NOMO-1 treated with DMSO at 0.1 percent for 48 hours (cell line): Measurements from ENCODE around the gene PRAC1.

ENCODE experiments used
- DNase-seq: peaks from one replicate; lab custom pipeline; 2025; ENCODE audit not compliant: unreplicated experiment; lab: John Stamatoyannopoulos, UW

Gene PRAC1

DNA sequence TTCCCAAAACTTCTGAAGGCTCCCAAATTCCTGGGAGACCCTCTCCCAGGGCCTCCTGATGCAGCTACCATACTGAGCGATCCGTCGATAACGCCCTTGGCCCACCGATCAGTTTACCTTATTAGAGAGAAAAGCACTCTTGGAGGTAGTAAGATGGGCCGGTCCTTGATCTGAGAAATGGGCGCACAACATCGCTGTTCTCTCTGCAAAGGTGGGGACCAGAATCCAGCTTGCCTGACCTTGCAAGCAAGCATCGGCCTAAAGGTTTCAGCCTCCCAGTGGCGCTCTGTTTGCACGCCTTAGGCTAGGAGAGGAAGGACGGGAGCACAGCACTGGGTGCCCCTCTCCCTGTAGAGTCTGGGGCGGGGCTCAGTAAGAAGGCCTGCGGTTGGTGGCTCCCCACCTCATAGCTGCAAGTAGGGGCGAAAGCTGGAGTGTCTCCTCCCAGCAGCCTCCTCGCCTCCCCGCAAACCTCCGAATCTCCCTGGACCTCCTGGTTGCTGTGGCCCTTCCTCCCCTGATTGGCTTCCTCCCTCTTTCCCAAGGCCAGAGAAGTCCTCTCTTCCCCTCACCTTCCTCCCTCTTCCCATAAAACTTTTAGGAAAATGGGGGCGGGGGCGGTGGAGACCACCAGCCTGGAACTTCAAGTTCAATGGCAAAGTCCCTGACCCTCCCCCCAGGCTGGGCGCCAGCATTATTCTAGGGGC, at the start of gene PRAC1:
Gene PRAC1, minus strand, starts transcription at position 318 of the 707 bp plus-strand sequence. Its CDS starts 126 bp downstream, at position 192.
- DNase-seq: no peak

DNA sequence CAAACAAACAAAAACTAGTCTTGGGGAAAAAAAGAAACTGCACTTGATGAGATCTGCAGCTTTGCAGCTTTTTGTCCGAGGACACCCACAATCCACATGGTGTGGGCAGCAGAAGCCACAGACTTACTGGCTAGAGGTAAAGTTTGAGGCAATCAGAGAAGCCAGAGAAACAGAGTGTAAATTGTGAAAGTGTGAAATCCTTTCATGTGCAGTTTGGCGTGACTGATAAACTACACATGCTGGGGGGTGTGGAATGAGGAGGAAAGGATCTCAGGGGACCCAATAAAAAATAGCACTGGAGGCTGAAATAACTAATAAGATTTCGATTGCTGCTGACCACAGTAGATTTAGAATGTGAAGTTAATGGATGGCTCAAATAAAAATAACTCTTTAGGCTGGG, 48.6 kb upstream of the PRAC1 start:
- DNase-seq: no peak

DNA sequence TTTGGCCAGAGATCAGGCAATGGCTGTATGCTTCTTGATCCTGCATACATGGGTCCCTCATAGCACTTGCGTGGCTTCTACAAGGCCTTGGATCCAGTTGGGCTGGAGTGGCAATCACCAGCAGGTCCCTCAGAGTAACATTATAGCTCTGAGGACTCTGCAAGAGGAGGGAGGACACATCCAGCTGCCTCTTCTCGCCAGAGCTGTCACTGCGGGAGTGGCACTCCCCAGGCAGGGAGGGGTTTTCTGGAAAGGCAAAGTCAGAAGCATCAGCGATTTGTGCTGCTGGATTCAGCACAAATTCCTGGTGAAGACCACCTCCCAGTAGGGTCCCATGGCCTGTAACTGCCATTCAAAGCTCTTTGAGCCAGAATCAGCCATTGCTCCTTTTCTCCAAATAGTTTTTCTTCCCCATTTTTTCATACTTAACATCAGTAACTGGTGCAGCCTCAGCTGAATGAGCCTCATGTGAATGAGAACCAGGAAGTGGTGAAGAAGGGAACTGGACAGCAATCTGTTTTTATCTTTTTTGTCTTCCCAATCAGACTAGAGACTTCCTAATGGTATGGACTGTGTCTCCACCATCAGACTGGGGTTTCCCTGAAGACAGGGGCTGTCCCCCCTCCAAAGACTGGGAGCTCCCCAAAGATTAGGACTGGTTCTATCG, 46.8 kb upstream of the PRAC1 start:
- peak; percentile 63 for DNase-seq

- no peak for DNase-seq
These were observed 45.0 kb upstream of the PRAC1 start for GRCh38 chr17:48767263-48767774.

DNA sequence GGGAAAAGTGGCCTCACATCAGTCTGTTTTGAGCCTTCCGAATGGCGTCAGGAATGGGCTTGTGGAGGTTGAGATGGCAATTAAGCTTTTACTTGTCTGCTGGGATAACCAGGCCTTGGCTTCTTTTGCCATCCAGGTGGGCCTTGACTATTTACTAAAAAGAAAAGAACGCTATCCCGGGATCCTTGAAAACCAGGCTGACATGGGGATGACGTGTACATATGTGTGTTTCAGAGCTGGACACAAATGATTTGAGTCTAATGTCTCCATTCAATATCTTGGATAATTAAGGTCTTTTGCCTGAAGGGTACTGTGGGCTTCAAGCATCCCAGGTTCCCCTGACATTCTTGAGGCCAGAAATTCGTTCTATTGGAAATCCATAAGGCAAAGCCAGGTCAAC, 38.8 kb upstream of the PRAC1 start:
- DNase-seq: no peak

- no peak for DNase-seq
These were observed 38.1 kb upstream of the PRAC1 start for GRCh38 chr17:48760411-48760810.

- DNase-seq: no peak
These were observed 37.0 kb upstream of the PRAC1 start for GRCh38 chr17:48759288-48759687.

DNA sequence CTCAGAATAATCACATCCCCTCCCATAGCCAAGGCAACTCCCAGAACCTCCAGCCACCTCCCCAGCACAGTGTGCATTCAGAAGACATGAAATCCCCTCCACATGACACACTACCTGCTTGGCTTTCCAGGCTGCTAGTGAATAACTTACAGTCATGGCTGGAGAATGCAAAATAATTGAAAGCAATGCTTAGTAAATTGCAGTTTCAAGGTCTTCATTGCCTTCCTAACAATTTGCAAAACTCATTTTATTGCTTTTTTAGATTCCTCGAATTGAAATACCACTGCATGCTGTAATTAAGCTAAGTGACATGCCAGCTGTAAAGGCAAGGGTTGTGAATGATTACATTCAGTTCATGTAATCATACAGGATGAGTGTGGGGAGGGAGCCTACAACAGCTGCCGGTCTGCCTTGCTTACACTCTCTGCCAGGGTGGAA, 35.2 kb upstream of the PRAC1 start:
- DNase-seq: no peak

- DNase-seq: peak; percentile 5
These were observed 34.5 kb upstream of the PRAC1 start for GRCh38 chr17:48756830-48757251.

GRCh38 chr17:48755356-48755755, 33.0 kb upstream of the PRAC1 start:
- DNase-seq: peak; percentile 26

DNA sequence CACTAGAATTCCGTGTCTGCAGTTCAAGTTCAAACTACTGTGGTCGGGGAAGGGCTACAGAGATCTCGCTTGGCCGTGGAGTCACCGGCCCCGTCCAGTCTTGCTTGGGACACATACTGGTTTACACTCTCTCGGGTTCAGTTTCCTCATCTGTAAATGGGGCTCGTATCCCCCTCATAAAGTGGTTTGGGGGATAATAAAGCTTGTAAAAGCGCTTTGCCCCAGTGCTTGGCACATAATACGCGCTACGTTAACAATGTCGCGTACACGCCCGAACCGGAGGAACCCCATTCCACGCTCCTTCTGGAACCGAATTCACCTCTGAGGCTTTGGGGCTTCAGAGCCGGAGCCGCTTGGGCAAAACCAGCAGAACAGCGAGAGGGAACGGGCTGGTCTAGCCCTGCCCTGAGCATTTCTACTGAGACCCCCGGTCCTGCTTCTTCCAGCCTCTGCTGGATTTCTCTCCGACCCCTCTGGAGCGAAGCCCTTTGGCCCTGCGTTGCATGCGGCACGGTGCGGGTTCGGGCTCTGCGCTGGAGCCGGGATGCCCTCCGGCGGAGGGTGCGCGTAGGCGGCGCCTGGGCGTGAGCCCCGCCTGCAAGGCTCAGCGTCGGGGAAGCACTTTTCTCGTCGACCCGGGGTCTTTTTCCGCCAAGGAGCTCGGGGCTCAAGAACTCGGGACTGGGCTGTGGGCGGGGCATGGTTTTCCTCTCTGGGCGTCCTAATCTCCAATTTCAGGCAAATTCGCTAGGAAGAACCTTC, 32.4 kb upstream of the PRAC1 start:
- DNase-seq: no peak

DNA sequence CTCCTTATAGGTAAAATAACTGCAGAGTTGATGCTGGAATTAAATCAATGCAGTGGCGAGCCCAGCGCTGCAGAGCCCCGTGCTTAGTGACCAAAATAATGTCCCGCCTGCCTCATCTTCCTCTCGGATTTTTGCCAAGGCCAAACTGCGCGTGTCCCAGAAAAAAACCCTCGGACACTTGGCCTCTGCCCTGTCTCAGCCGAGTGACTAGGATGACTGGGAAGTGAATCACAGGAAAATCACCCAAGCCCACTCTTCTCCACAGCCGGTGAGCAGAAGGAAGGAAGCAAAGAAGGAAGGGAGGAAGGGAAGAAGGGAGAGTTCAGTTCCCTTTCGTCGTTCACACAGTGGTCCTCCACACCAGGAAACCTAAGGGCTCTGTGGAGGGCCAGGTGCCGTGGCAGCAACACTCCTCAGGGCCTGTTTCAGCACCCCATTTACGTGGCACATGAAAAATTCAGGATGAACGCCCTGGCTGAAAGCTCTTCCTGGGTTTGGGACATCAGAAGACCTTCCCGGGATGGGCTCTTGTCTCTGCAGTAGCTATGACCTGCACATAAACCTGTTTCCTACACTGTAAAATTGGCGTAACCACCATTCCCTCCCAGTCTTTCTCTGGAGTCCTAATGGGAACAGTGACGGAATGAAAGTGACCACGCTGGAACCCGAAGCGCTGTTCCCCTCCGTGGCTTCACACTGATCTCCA, 31.6 kb upstream of the PRAC1 start:
- no peak for DNase-seq

DNA sequence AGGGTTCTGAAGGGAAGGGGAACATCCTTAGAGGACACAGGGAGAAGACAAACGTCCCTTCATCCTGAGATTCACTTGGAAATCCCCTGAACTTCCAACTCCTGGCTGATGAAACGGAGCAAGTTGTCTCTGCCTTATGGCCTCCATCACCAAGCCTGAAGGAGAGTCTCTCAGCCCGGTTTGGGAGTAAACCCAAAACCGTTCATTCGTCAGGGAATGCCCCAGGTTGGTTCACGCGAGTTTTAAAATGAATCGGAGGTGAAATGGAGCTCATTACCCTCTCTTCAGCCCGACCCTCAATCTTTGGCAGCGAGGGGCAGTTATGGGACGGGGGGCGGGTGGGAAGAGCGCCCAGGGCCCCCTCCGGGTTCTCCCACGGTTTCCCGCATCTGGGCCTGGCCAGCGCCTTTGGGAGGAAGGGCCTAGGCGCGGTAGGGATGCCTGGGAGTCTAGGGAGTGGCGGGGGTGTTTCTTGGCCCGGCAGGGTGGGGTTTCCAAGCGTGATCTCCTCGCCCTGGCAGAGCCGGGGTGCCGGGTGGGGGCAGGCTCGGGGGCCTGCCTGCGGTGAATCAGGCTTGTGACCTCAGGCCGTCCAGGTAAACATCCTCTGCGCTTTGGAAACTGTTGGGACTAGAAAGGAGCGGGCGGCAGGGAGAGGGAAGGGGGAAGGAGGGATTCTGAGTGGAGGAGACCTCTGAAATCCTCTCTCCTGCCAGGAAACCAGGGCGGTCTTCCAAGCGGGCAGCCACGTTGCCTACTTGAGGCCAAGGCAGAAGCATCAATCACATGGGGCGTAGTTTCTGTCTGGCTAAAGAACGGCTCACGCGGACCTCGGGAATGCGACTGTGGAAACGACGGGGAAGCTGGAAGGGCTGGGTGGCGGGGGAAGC, 30.3 kb upstream of the PRAC1 start:
- no peak for DNase-seq

DNA sequence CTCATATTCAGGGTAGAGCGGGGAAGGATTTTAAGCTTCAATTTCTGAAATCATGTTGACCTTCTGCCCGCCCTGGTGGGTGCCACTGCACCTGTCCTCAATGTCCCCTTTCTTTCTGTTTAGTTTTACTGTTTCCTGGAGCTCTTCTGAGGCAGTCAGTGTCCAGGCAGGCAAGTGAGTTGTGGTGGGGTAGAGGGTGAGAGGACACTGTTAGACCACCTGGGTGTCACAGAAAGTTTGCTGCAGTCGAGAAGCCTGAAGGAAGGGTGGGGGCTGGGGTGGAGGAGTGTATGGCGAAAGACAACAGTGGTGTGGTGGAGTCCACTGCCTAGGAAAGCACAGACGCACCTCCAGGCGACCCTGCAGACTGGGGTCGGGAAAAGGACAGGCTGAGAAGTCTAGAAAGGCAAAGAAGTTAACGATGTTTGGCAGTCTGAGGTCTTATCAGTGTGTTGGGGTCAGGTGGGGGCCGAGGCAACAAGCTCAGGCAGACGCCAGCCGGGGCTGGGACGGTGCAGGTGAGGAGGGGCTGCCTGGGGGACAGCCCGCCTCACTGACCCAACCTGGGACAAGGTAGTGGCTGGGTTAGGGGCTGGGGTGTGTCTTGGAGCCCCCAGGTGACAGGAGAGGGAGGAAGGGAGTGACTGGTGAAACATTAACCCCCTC, 29.5 kb upstream of the PRAC1 start:
- no peak for DNase-seq

DNA sequence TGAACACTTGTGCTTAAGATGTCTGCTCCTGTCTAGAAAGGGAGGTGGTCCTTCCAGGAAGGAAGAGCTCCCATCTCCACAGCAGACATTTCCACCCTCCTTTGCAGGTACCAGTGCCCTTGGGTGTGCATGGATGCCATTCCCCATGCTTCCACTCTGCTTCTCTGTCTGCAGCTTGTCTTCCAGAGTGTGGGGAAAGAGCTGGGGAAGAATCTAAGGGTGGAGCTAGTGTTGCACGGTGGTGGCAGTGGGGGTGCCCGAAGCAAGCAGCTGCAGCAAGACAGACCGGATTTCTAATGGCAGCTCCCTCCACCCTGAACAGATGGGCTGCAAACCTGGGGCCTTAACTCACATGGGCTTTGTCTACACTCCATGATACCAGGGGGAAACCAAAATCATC, 28.9 kb upstream of the PRAC1 start:
- no peak for DNase-seq

DNA sequence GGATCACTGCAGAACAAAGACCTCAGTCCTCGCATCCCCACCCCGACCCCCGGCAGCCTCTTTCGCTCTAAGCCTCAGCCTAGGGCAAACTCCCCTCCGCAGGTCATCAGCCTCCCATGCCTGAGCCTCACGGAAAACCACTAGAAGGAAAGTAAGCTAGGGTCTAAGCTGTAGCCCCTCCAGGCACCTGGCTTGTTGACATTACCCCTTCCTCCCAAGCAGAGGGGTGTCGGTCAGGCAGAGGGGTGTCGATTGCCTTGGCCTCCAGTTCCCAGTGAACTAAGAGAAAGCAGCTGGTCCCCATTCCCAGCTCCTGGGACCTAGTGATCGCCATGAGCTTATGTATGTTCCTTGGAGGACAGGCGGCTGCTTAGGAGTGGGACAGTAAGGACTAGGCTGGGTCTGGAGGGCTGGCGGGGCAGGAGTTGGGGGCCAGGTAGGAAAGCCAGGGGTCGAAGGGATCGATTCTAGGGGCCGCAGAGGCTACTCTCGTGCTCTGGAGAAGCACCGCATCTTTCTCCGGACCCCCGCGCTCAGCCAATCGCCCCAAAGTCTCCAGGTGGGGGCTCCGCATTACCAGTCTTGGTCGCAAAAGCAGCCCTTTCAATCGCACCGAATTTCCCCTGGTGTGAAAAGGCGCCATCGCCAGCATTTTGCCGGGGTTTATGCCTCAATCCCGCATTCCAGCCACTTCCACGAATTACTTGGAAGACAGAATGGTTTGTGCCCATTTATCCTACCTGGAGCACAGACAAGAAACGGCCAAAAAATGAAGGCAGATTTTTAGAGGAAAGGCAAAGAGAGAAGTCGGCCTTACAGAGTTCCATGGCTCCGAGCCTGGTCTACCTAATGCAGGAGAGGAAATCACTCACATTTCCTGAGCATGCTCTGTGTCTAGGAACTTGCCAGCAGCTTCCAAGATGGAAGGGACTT, 27.6 kb upstream of the PRAC1 start:
- DNase-seq: no peak

- no peak for DNase-seq
These were observed 26.6 kb upstream of the PRAC1 start for GRCh38 chr17:48748718-48749566.
